GM18951 (cell line): ENCODE results near the gene SOS1.
"Not testable (repeated sequence)": the region's sequence is repeated elsewhere in the genome, so short reads cannot be mapped to it uniquely, and the experiment has no call there.

Experiments
- POLR2A ChIP-seq: IDR thresholded peaks from 4 replicates; pipeline ENCODE4 v1.6.1; 2011; ENCODE audit warnings: mild to moderate bottlenecking; ENCODE audit not compliant: insufficient read length, insufficient read depth; ENCODE audit errors: extremely low read depth
- in situ Hi-C: fragments of 300-500 bp; cut with MboI; formaldehyde crosslinking; loops from one replicate; pipeline ENCODE4 v1.12.0; 2022; ENCODE audit warnings: low sequenced_read_pairs, mixed read lengths, inconsistent platforms; ENCODE audit not compliant: unreplicated experiment

Gene SOS1

GRCh38 chr2:39120771-39121522 lies at the start of gene SOS1:
Gene SOS1 (minus strand): TSS chr2:39121051. CDS start chr2:39120422, 629 bp downstream.
- TF ChIP-seq POLR2A = peak; percentile 86
- in situ Hi-C loops = no loop called here

- in situ Hi-C loops = no loop called here
- TF ChIP-seq POLR2A = no peak
Observed at GRCh38 chr2:39164089-39164488, 43.2 kb upstream of the SOS1 start.

- in situ Hi-C loops = no loop called here
- no peak for TF ChIP-seq POLR2A
Observed at GRCh38 chr2:39160982-39161381, 40.1 kb upstream of the SOS1 start.

GRCh38 chr2:39159283-39159682 lies 38.4 kb upstream of the SOS1 start:
- TF ChIP-seq POLR2A = no peak

GRCh38 chr2:39158351-39158750 lies 37.5 kb upstream of the SOS1 start:
- in situ Hi-C loops = no loop called here
- no peak for TF ChIP-seq POLR2A

More at GRCh38 chr2:39159283-39159682, 38.4 kb upstream of the SOS1 start:
- in situ Hi-C loops = no loop called here

GRCh38 chr2:39156846-39157245 lies 36.0 kb upstream of the SOS1 start:
- in situ Hi-C loops = no loop called here
- TF ChIP-seq POLR2A = no peak

- in situ Hi-C loops = no loop called here
- TF ChIP-seq POLR2A = no peak
Observed at GRCh38 chr2:39156107-39156506, 35.3 kb upstream of the SOS1 start.

GRCh38 chr2:39155573-39155972 lies 34.7 kb upstream of the SOS1 start:
- in situ Hi-C loops = not testable (repeated sequence)

- in situ Hi-C loops = no loop called here
- no peak for TF ChIP-seq POLR2A
Observed at GRCh38 chr2:39154944-39155343, 34.1 kb upstream of the SOS1 start.

- no peak for TF ChIP-seq POLR2A
- in situ Hi-C loops = no loop called here
Observed at GRCh38 chr2:39153312-39153711, 32.5 kb upstream of the SOS1 start.

- TF ChIP-seq POLR2A = no peak
- in situ Hi-C loops = no loop called here
Observed at GRCh38 chr2:39152504-39152903, 31.7 kb upstream of the SOS1 start.

GRCh38 chr2:39150890-39151497 lies 30.1 kb upstream of the SOS1 start:
- in situ Hi-C loops = no loop called here
- no peak for TF ChIP-seq POLR2A

GRCh38 chr2:39150102-39150562 lies 29.3 kb upstream of the SOS1 start:
- in situ Hi-C loops = no loop called here
- TF ChIP-seq POLR2A = no peak

- in situ Hi-C loops = no loop called here
- TF ChIP-seq POLR2A = no peak
Observed at GRCh38 chr2:39146630-39147029, 25.8 kb upstream of the SOS1 start.
